ENCODE measurements around the gene DCTN2.
"Not testable (repeated sequence)": the region's sequence is repeated elsewhere in the genome, so short reads cannot be mapped to it uniquely, and the experiment has no call there.

DCTN2 gene

GRCh38 chr12:57498132-57498502 lies 48.9 kb downstream of the DCTN2 start:
- DNase-seq (ENCODE audit: low read depth), result no peak
- TF ChIP-seq, protein P1, sequence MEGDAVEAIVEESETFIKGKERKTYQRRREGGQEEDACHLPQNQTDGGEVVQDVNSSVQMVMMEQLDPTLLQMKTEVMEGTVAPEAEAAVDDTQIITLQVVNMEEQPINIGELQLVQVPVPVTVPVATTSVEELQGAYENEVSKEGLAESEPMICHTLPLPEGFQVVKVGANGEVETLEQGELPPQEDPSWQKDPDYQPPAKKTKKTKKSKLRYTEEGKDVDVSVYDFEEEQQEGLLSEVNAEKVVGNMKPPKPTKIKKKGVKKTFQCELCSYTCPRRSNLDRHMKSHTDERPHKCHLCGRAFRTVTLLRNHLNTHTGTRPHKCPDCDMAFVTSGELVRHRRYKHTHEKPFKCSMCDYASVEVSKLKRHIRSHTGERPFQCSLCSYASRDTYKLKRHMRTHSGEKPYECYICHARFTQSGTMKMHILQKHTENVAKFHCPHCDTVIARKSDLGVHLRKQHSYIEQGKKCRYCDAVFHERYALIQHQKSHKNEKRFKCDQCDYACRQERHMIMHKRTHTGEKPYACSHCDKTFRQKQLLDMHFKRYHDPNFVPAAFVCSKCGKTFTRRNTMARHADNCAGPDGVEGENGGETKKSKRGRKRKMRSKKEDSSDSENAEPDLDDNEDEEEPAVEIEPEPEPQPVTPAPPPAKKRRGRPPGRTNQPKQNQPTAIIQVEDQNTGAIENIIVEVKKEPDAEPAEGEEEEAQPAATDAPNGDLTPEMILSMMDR (conservative IDR thresholded peaks at IDR 0.05; ENCODE audit: low read depth, low read length), result peak; percentile 4
- H3K4me3 ChIP-seq (ENCODE audit: low read length), result no peak overlapping the region

- DNase-seq (ENCODE audit: low read depth), result no peak
- TF ChIP-seq, protein P1 (conservative IDR thresholded peaks at IDR 0.05; ENCODE audit: low read depth, low read length), result no peak
- H3K4me3 ChIP-seq (ENCODE audit: low read length), result no peak overlapping the region
Measured at GRCh38 chr12:57497223-57498131, 49.5 kb downstream of the DCTN2 start.

GRCh38 chr12:57496822-57497221 lies 50.2 kb downstream of the DCTN2 start:
- no peak overlapping the region for H3K4me3 ChIP-seq (ENCODE audit: low read length)
- no peak for DNase-seq (ENCODE audit: low read depth)
- TF ChIP-seq, protein P1 (conservative IDR thresholded peaks at IDR 0.05; ENCODE audit: low read depth, low read length), result no peak

DNA sequence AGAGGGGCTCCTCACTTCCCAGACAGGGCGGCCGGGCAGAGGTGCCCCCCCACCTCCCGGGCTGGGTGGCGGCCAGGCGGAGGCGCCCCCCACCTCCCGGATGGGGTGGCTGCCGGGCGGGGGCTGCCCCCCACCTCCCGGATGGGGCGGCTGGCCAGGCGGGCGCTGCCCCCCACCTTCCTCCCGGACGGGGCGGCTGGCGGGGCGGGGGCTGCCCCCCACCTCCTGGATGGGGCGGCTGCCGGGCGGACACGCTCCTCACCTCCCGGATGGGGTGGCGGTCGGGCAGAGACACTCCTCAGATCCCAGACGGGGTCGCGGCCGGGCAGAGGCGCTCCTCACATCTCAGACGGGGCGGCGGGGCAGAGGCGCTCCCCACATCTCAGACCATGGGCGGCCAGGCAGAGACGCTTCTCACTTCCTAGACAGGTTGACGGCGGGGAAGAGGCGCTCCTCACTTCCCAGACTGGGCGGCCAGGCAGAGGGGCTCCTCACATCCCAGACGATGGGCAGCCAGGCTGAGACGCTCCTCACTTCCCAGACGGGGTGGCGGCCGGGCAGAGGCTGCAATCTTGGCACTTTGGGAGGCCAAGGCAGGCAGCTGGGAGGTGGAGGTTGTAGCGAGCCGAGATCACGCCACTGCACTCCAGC lies 51.8 kb downstream of the DCTN2 start:
- H3K4me3 ChIP-seq (ENCODE audit: low read length); DNase-seq (ENCODE audit: low read depth): not testable (repeated sequence)

- no peak overlapping the region for H3K4me3 ChIP-seq (ENCODE audit: low read length)
- TF ChIP-seq, protein P1 (conservative IDR thresholded peaks at IDR 0.05; ENCODE audit: low read depth, low read length), result peak; percentile 17
- no peak for DNase-seq (ENCODE audit: low read depth)
Measured at GRCh38 chr12:57491393-57492280, 55.4 kb downstream of the DCTN2 start.

DNA sequence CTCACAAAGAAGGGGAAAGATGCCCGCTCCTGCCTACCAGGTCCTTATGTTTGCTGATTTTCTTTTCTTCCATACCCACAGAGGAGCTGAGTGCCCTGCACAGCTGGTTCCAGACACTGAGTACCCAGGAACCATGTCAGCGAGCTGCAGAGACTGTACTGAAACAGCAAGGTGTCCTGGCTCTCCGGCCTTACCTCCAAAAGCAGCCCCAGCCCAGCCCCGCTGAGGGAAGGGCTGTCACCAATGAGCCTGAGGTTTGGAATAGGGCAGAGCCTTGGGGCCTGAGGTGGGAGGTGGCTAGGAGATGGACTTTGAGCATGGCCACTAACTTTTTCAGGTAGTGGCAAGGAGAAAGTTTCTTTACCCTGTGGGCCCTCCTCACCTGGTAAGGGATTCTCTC lies 56.9 kb downstream of the DCTN2 start:
- no peak overlapping the region for H3K4me3 ChIP-seq (ENCODE audit: low read length)
- DNase-seq (ENCODE audit: low read depth), result no peak
- TF ChIP-seq, protein P1 (conservative IDR thresholded peaks at IDR 0.05; ENCODE audit: low read depth, low read length), result no peak

GRCh38 chr12:57489157-57489641 lies 57.8 kb downstream of the DCTN2 start:
- TF ChIP-seq, protein P1 (conservative IDR thresholded peaks at IDR 0.05; ENCODE audit: low read depth, low read length), result no peak
- H3K4me3 ChIP-seq (ENCODE audit: low read length), result peak overlapping the region; percentile 96
- DNase-seq (ENCODE audit: low read depth), result no peak

Data from retinal pigment epithelial cell (primary cell).